HEK293 (cell line): ENCODE measurements around the gene EVC2.

ENCODE experiments used
- CTCF ChIA-PET: fragments of 350-600 bp; formaldehyde crosslinking; extraction: SDS; loops from one replicate; lab custom pipeline; 2021; ENCODE audit warnings: antibody characterized with exemption; lab: Yijun Ruan, JAX
- POLR2A ChIA-PET: fragments of 300-600 bp; formaldehyde crosslinking; extraction: SDS; loops from one replicate; lab custom pipeline; 2020; ENCODE audit warnings: antibody characterized with exemption, inconsistent platforms; lab: Yijun Ruan, JAX
- H3K27ac ChIP-seq: fragments of 200-500 bp; sonication (Bioruptor generic); 2 replicates; pipeline ENCODE4 v1.5.1; 2014; ENCODE audit warnings: low read depth, low read length, control low read depth, inconsistent platforms; ENCODE audit errors: extremely low read depth
- H3K36me3 ChIP-seq, 2 experiments: fragments of 200-500 bp in 1 of 2; sonication (Bioruptor generic) in 1 of 2; 1 replicate in 1 of 2; 2 replicates in 1 of 2; pipeline ENCODE4 v1.5.1; 2014 to 2017; ENCODE audit warnings: inconsistent platforms in 2 of 2, low read length in 2 of 2; ENCODE audit not compliant: control insufficient read depth in 2 of 2, insufficient read depth in 1 of 2
- H3K4me1 ChIP-seq: fragments of 200-500 bp; sonication (Bioruptor generic); 2 replicates; pipeline ENCODE4 v1.5.1; 2014; ENCODE audit warnings: mild to moderate bottlenecking, low read length, inconsistent platforms; ENCODE audit not compliant: control insufficient read depth, insufficient read depth
- H3K4me3 ChIP-seq: 2 replicates; pipeline ENCODE4 v1.5.1; 2011; ENCODE audit warnings: low read depth, mild to moderate bottlenecking, control low read depth, low read length, moderate library complexity
- H3K9me3 ChIP-seq: fragments of 200-500 bp; sonication (Bioruptor generic); 2 replicates; pipeline ENCODE4 v1.5.1; 2014; ENCODE audit warnings: low read depth, low read length, inconsistent platforms; ENCODE audit not compliant: control insufficient read depth, insufficient read depth
- ATF2 ChIP-seq: fragments of 450-650 bp; formaldehyde crosslinking; IDR thresholded peaks from 2 replicates; pipeline ENCODE4 v1.5.1; 2016; ENCODE audit warnings: missing biosample characterization, missing genetic modification characterization, low read depth
- BCL11A ChIP-seq: fragments of 450-650 bp; formaldehyde crosslinking; IDR thresholded peaks from 2 replicates; pipeline ENCODE4 v1.5.1; 2016; ENCODE audit warnings: low read depth, missing biosample characterization, missing genetic modification characterization
- FEZF1 ChIP-seq: fragments of 450-650 bp; formaldehyde crosslinking; IDR thresholded peaks from 2 replicates; pipeline ENCODE4 v1.5.1; 2016; ENCODE audit warnings: missing biosample characterization, missing genetic modification characterization
- RBAK ChIP-seq: fragments of 450-650 bp; formaldehyde crosslinking; IDR thresholded peaks from 2 replicates; pipeline ENCODE4 v1.5.1; 2016; ENCODE audit warnings: missing biosample characterization, missing genetic modification characterization
- YY2 ChIP-seq: fragments of 450-650 bp; formaldehyde crosslinking; IDR thresholded peaks from 2 replicates; pipeline ENCODE4 v1.5.1; 2016; ENCODE audit warnings: missing biosample characterization, missing genetic modification characterization
- ZNF324 ChIP-seq: fragments of 450-650 bp; formaldehyde crosslinking; IDR thresholded peaks from 2 replicates; pipeline ENCODE4 v1.5.1; 2016; ENCODE audit warnings: missing biosample characterization, missing genetic modification characterization
- ZNF394 ChIP-seq: fragments of 450-650 bp; formaldehyde crosslinking; IDR thresholded peaks from 2 replicates; pipeline ENCODE4 v1.5.1; 2016; ENCODE audit warnings: missing biosample characterization, missing genetic modification characterization, mild to moderate bottlenecking, moderate library complexity, borderline replicate concordance
- ZNF473 ChIP-seq: fragments of 450-650 bp; formaldehyde crosslinking; IDR thresholded peaks from 2 replicates; pipeline ENCODE4 v1.5.1; 2017; ENCODE audit warnings: missing biosample characterization, missing genetic modification characterization
- ZNF544 ChIP-seq: fragments of 450-650 bp; formaldehyde crosslinking; IDR thresholded peaks from 2 replicates; pipeline ENCODE4 v1.5.0; 2017; ENCODE audit warnings: missing biosample characterization, missing genetic modification characterization
- ZNF585B ChIP-seq: fragments of 450-650 bp; formaldehyde crosslinking; IDR thresholded peaks from 2 replicates; pipeline ENCODE4 v1.5.1; 2016; ENCODE audit warnings: missing biosample characterization, missing genetic modification characterization
- ZNF704 ChIP-seq: fragments of 450-650 bp; formaldehyde crosslinking; IDR thresholded peaks from 2 replicates; pipeline ENCODE4 v1.5.1; 2016; ENCODE audit warnings: missing biosample characterization, missing genetic modification characterization
- ZNF747 ChIP-seq: fragments of 450-650 bp; formaldehyde crosslinking; IDR thresholded peaks from 2 replicates; pipeline ENCODE4 v1.5.1; 2016; ENCODE audit warnings: missing biosample characterization, missing genetic modification characterization
- ZNF768 ChIP-seq: fragments of 450-650 bp; formaldehyde crosslinking; IDR thresholded peaks from 2 replicates; pipeline ENCODE4 v1.5.1; 2018; ENCODE audit warnings: missing biosample characterization, mild to moderate bottlenecking, missing genetic modification characterization
- TF ChIP-seq, protein P1 (sequence below): fragments of 450-650 bp; IDR thresholded peaks from 2 replicates; pipeline ENCODE4 v1.5.1; 2018; ENCODE audit warnings: missing biosample characterization, missing genetic modification characterization
- TF ChIP-seq, protein P2 (sequence below): fragments of 450-650 bp; formaldehyde crosslinking; IDR thresholded peaks from 2 replicates; pipeline ENCODE4 v1.5.1; 2016; ENCODE audit warnings: missing biosample characterization, missing genetic modification characterization, low read depth

Gene EVC2

DNA sequence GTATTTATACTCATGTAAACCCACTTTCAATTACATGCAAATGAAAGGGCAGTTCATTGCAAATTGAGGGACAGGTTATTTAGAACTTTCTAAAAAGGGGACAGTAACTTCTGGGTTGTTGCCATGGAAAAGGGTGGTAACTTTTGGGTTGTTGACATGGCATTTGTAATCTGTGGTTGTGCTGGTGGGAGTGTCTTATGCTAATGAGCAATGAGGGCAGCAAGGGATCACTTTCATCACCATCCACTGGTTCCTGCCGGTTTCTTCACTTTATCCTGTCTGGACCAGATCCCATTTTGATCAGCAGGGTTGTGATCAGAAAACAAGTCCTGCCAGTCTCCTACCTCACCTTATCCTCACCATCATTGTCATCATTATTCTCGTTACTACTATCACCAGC lies 34.6 kb upstream of the EVC2 start (continued):
- no peak for TF ChIP-seq ZNF394 (tag by site-specific recombination)

- Histone ChIP-seq H3K9me3 (no peaks in the 10 kb centered on the region), H3K4me1 (no peaks in the 10 kb centered on the region), H3K27ac (no peak overlapping the region), H3K36me3 (peaks cover 4 to 52% of the 10 kb centered on the region in 2 experiments; a peak in 1 of 3 replicates), H3K4me3 (no peak overlapping the region)
- ChIA-PET CTCF (interaction anchor here (0.6 kb wide), 1 partner anchor 602 kb away, joined by 3 read pairs; no protein-coding TSS in a partner anchor), POLR2A (no interaction called here)
- TF ChIP-seq BCL11A (no peak), FEZF1 (no peak), ATF2 (tag by site-specific recombination) (peak; percentile 58)
- TF ChIP-seq, protein P1, sequence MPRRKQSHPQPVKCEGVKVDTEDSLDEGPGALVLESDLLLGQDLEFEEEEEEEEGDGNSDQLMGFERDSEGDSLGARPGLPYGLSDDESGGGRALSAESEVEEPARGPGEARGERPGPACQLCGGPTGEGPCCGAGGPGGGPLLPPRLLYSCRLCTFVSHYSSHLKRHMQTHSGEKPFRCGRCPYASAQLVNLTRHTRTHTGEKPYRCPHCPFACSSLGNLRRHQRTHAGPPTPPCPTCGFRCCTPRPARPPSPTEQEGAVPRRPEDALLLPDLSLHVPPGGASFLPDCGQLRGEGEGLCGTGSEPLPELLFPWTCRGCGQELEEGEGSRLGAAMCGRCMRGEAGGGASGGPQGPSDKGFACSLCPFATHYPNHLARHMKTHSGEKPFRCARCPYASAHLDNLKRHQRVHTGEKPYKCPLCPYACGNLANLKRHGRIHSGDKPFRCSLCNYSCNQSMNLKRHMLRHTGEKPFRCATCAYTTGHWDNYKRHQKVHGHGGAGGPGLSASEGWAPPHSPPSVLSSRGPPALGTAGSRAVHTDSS (tag by site-specific recombination): peak; percentile 74
Observed at GRCh38 chr4:5742388-5742787, 34.0 kb upstream of the EVC2 start.

GRCh38 chr4:5738061-5738460 lies 29.7 kb upstream of the EVC2 start:
- H3K36me3 ChIP-seq: peaks cover 4 to 46% of the 10 kb centered on the region in 2 experiments; a peak in 1 of 3 replicates
- no peak overlapping the region for H3K27ac ChIP-seq
- H3K4me3 ChIP-seq: no peak overlapping the region
- H3K4me1 ChIP-seq: no peaks in the 10 kb centered on the region
- no peaks in the 10 kb centered on the region for H3K9me3 ChIP-seq
- ChIA-PET CTCF (no interaction called here), POLR2A (no interaction called here)
- TF ChIP-seq RBAK (tag by site-specific recombination): no peak
- TF ChIP-seq ZNF473 (tag by site-specific recombination): no peak
- TF ChIP-seq, protein P2, sequence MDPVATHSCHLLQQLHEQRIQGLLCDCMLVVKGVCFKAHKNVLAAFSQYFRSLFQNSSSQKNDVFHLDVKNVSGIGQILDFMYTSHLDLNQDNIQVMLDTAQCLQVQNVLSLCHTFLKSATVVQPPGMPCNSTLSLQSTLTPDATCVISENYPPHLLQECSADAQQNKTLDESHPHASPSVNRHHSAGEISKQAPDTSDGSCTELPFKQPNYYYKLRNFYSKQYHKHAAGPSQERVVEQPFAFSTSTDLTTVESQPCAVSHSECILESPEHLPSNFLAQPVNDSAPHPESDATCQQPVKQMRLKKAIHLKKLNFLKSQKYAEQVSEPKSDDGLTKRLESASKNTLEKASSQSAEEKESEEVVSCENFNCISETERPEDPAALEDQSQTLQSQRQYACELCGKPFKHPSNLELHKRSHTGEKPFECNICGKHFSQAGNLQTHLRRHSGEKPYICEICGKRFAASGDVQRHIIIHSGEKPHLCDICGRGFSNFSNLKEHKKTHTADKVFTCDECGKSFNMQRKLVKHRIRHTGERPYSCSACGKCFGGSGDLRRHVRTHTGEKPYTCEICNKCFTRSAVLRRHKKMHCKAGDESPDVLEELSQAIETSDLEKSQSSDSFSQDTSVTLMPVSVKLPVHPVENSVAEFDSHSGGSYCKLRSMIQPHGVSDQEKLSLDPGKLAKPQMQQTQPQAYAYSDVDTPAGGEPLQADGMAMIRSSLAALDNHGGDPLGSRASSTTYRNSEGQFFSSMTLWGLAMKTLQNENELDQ: no peak
- TF ChIP-seq ZNF324 (tag by site-specific recombination): no peak
- TF ChIP-seq ZNF585B (tag by site-specific recombination): no peak
- TF ChIP-seq ZNF704 (tag by site-specific recombination): no peak
- TF ChIP-seq ZNF544 (tag by site-specific recombination): no peak
- TF ChIP-seq ZNF747 (tag by site-specific recombination): no peak

GRCh38 chr4:5735463-5735862 lies 27.1 kb upstream of the EVC2 start:
- Histone ChIP-seq H3K9me3 (no peaks in the 10 kb centered on the region), H3K27ac (no peak overlapping the region), H3K36me3 (peaks cover 0 to 58% of the 10 kb centered on the region in 2 experiments; a peak in 2 of 3 replicates), H3K4me3 (no peak overlapping the region), H3K4me1 (no peaks in the 10 kb centered on the region)
- TF ChIP-seq ZNF768 (0 out of 2 replicates have a peak, but pooled peaks have one; percentile 54), YY2 (no peak)
- POLR2A ChIA-PET: no interaction called here
- CTCF ChIA-PET: interaction anchor here (0.6 to 1.3 kb wide), 2 partner anchors 10 to 78 kb away, joined by 3 read pairs; no protein-coding TSS in a partner anchor
